ENCODE measurements around the gene PRRT1.

DNA sequence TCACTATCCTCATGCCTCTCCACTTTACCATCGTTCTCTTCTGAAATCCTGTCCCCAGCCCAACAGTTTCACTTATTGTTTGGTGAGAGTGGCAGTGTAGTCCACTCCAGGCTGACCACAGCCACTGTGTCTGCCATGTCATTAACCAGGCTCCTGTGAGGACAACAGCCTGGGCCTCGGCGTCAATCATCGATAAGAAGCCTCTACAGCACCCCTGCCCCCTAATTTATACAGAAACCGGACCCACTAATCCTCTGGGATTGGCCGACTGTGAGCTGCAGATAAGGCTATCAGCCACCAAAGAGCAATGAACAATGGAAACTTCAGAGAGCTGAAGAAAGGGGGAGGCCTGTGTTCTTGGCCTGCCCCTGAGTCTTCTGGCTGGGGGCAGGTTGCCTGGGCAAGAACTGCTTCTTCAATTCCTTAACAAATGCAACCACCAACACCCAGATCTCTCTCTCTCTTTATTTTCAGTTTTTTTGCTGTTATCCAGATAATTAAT lies 16.1 kb upstream of the PRRT1 start:
- TF ChIP-seq POLR2A (IDR thresholded peaks at IDR 0.05; ENCODE audit: low read depth, low read length) (no peak), POLR2AphosphoS5 (IDR thresholded peaks at IDR 0.05; ENCODE audit: low read depth, low read length) (no peak), TAF1 (IDR thresholded peaks at IDR 0.05; ENCODE audit: borderline replicate concordance, low read depth, low read length) (no peak)

All from GM12892 (cell line).